Peyer's patch (tissue), 4 donors: ENCODE data around the gene AHRR. TPM values are rescaled to one million over a fixed set of nuclear protein-coding genes. Genes with fewer than 3 reads are reported as not detected.
"Not testable (repeated sequence)": the region's sequence is repeated elsewhere in the genome, so short reads cannot be mapped to it uniquely, and the experiment has no call there.

Experiments used
- DNase-seq, 3 donors: peaks; one replicate each; pipeline ENCODE4 v3.0.0-alpha.2; 2017 to 2019
- H3K27ac ChIP-seq, 4 donors: fragments of 200-600 bp; sonication (generic); one replicate each; pipeline ENCODE4 v1.5.1; 2016 to 2019
- H3K27me3 ChIP-seq, 2 donors: fragments of 200-600 bp; sonication (generic); one replicate each; pipeline ENCODE4 v1.5.1; 2019
- H3K36me3 ChIP-seq, 3 donors: fragments of 200-600 bp; sonication (generic); one replicate each; pipeline ENCODE4 v1.5.1; 2016 to 2019
- H3K4me1 ChIP-seq, 4 donors: fragments of 200-600 bp; sonication (generic); one replicate each; pipeline ENCODE4 v1.5.1; 2016 to 2019
- H3K4me3 ChIP-seq, 4 donors: fragments of 200-600 bp; sonication (generic); 1 replicate in 3 of 4; 2 replicates in 1 of 4; pipeline ENCODE4 v1.5.1; 2016 to 2019; ENCODE audit warnings: mild to moderate bottlenecking in 1 of 4
- H3K9me3 ChIP-seq, 4 donors: fragments of 200-600 bp; sonication (generic); one replicate each; pipeline ENCODE4 v1.5.1; 2016 to 2019; ENCODE audit warnings: mild to moderate bottlenecking in 1 of 4
- POLR2A ChIP-seq, 2 donors: fragments of 450-650 bp; IDR thresholded peaks; one replicate each; pipeline ENCODE4 v1.5.1; 2017; ENCODE audit warnings: antibody characterized with exemption in 2 of 2, mild to moderate bottlenecking in 2 of 2, moderate library complexity in 2 of 2
- total RNA-seq, 4 donors: library from RNA; depleted of rRNA; stranded (reverse); fragments of >200 nt; gene quantifications; one replicate each; pipeline ENCODE4 v1.1.0, GENCODE V29; 2016
- TF ChIP-seq, protein P1 (sequence below), 6 experiments: fragments of 450-650 bp in 4 of 6; fragments of 200-600 bp in 2 of 6; sonication (generic) in 1 of 6; IDR thresholded peaks; one replicate each; pipeline ENCODE4 v1.5.1; 2017 to 2019; ENCODE audit warnings: antibody characterized with exemption in 6 of 6, mild to moderate bottlenecking in 3 of 6, moderate library complexity in 1 of 6

The AHRR gene
- total RNA-seq, 4 donors from 2014 or later: 1.6 to 28.1 (median 2.4) TPM

DNA sequence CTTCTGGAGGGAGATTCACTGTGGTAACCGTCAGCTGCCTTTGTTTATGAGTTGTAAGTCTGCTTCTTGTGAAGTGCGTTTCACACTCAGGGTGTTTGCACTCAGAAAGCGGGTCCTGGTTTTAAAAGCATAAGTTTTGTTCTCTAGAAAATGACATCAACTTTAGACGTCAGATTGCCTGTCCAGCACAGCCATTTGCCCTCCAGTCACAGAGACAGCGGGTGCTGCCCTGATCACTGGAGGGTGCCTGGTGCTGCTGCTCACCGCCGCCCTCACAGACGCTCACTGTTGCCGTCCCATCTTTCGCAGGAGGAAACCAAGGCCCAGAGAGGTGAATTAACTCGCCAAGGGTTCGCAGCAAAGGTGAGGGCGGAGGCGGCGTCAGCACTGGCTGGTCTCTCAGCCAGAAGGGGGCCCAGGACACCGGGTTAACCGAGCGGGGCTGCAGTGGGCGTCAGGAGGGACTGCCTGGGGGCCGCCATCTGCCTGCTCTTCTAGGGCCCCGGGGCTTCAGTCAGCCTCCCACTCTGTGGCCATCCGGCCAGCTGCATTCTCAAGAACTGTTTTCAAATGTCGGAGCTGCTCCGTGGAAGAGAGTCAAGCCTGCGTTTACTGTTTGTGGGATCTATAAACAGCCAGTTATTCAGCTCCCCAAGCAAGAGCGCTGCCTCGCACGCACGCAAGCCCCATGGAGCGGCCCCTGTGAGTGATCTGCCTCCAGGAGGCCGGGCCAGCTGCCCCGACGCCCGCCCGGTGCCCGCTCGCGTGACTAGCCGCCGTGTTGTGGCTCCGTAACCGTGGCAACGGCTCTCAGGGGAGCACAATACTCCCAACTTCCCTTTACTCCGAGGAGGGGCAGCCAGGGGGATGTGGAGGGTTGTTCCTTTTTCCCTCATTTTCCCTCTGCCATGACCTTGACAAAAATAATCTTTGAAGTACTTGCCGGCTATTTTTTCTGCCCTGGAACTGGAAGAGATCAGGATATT lies 78.1 kb downstream of the AHRR start:
- Histone ChIP-seq H3K4me1 (peaks cover 3 to 12% (median 10%) of the 10 kb centered on the region in 4 donors), H3K27me3 (no peaks in the 10 kb centered on the region), H3K9me3 (no peaks in the 10 kb centered on the region), H3K36me3 (no peaks in the 10 kb centered on the region), H3K27ac (peak overlapping the region; percentile 2 to 76 (median 66)), H3K4me3 (peak overlapping the region in 2 of 4 donors; percentile 8 to 20)
- peak in 1 of 2 donors; percentile 5 for TF ChIP-seq POLR2A (IDR thresholded peaks at IDR 0.05)
- TF ChIP-seq, protein P1, sequence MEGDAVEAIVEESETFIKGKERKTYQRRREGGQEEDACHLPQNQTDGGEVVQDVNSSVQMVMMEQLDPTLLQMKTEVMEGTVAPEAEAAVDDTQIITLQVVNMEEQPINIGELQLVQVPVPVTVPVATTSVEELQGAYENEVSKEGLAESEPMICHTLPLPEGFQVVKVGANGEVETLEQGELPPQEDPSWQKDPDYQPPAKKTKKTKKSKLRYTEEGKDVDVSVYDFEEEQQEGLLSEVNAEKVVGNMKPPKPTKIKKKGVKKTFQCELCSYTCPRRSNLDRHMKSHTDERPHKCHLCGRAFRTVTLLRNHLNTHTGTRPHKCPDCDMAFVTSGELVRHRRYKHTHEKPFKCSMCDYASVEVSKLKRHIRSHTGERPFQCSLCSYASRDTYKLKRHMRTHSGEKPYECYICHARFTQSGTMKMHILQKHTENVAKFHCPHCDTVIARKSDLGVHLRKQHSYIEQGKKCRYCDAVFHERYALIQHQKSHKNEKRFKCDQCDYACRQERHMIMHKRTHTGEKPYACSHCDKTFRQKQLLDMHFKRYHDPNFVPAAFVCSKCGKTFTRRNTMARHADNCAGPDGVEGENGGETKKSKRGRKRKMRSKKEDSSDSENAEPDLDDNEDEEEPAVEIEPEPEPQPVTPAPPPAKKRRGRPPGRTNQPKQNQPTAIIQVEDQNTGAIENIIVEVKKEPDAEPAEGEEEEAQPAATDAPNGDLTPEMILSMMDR (IDR thresholded peaks at IDR 0.05): no peak
- peak; percentile 70 to 82 (median 72) for DNase-seq

DNA sequence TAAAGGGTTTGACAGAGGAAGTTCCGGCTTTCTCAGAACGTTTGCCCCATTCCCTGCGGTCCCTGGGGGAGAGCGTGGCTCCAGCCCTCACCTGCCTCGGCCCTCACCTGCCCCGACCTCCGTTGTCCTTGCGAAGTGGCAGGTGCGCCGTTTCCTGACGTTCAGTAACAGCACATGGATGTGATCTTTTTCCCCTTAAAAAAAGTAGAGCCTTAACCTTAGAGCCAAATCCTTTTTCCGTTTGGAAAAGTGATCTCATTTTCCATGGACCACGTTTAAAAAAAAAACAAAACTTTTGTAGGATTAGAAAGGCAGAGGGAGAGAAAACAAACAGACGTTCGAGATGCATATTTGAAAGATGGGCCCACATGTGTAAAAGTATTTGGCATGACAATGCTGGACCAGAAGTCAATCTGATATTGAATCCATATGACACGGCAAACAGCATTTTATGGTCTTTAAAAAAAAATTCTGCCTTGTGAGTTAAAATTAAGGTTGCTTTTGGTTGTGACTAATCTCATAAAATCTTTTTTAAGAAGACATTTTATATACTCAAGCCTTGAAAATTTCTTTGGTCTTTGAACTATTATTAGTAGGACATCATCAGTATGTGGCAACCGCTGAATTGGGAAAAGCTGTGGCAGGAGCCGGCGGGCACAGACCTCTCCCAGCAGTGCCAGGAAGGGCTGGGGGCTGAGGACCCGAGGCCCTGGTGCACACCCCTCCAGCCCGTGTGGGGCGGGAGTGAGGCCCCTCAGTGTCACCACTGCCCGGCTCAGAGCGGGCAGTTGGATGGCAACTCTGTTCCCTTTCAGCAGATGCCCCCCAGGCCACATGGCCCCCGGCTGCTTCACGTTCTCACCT lies 79.0 kb downstream of the AHRR start:
- Histone ChIP-seq H3K27ac (peak overlapping the region; percentile 2 to 76 (median 66)), H3K4me1 (peaks cover 3 to 12% (median 10%) of the 10 kb centered on the region in 4 donors), H3K4me3 (peak overlapping the region in 1 of 4 donors; percentile 8), H3K36me3 (no peaks in the 10 kb centered on the region), H3K9me3 (no peaks in the 10 kb centered on the region), H3K27me3 (no peaks in the 10 kb centered on the region)
- peak in 1 of 3 donors; percentile 12 for DNase-seq
- TF ChIP-seq, protein P1 (IDR thresholded peaks at IDR 0.05): no peak
- no peak for TF ChIP-seq POLR2A (IDR thresholded peaks at IDR 0.05)

DNA sequence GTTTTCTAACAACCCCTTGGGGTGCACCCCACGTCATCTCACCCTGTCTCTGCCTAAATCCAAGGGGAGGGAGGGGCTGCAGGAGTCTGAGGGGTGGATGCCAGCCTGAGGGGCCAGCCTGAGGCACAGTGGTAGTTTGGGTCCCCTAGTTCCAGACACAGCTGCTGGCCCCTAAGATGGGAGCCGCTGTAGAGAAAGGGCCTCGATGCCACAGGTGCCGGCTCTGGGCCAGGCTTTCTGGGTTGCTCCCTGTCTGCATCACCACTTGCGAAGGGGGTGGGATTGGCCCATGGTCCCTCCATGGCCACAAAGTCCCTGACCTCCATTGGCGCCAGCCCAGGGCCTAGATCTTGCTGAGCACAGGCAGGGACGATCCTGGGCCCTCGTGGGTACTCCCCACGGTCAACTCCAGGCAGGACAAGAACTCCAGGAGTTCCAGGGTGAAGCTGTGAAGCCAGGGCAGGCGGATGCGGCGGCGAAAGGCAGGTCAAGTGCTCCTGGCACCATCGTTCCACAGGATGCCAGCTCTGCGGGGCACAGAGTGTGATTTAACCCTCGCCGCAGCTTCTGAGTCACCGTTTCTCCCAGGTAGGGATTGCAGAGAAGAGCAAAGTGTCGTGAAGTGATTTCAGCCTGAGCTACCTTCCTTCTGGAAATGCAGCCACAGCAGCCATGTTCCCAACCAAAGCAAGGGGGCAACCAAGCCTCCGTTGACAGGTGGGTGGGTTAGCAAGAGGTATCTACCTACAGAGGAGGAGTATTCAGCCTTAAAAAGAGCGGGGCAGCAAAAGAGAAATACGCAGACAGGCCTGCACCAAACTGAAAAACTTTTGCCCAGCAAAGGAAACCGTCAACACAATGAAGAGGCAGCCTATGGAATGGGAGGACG lies 79.9 kb downstream of the AHRR start:
- TF ChIP-seq, protein P1 (IDR thresholded peaks at IDR 0.05): no peak
- TF ChIP-seq POLR2A (IDR thresholded peaks at IDR 0.05): no peak
- Histone ChIP-seq H3K27ac (no peak overlapping the region), H3K36me3 (no peaks in the 10 kb centered on the region), H3K27me3 (no peaks in the 10 kb centered on the region), H3K9me3 (no peaks in the 10 kb centered on the region), H3K4me3 (no peak overlapping the region), H3K4me1 (peaks cover 3 to 12% (median 10%) of the 10 kb centered on the region in 4 donors)
- DNase-seq: peak; percentile 13 to 46 (median 43)

DNA sequence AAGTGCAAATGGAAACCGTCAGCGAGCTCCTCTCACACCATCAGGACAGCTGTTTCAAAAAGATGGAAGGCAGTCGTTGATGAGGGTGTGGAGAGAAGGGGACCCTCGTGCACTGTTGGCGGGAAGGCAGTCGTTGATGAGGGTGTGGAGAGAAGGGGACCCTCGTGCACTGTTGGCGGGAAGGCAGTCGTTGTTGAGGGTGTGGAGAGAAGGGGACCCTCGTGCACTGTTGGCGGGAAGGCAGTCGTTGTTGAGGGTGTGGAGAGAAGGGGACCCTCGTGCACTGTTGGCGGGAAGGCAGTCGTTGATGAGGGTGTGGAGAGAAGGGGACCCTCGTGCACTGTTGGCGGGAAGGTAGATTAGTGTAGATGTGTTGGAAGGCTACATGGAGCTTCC lies 80.7 kb downstream of the AHRR start:
- not testable (repeated sequence) for H3K4me3 ChIP-seq, H3K27me3 ChIP-seq, H3K36me3 ChIP-seq, DNase-seq, H3K27ac ChIP-seq, H3K9me3 ChIP-seq
- peaks cover 3 to 12% (median 10%) of the 10 kb centered on the region in 4 donors for H3K4me1 ChIP-seq

DNA sequence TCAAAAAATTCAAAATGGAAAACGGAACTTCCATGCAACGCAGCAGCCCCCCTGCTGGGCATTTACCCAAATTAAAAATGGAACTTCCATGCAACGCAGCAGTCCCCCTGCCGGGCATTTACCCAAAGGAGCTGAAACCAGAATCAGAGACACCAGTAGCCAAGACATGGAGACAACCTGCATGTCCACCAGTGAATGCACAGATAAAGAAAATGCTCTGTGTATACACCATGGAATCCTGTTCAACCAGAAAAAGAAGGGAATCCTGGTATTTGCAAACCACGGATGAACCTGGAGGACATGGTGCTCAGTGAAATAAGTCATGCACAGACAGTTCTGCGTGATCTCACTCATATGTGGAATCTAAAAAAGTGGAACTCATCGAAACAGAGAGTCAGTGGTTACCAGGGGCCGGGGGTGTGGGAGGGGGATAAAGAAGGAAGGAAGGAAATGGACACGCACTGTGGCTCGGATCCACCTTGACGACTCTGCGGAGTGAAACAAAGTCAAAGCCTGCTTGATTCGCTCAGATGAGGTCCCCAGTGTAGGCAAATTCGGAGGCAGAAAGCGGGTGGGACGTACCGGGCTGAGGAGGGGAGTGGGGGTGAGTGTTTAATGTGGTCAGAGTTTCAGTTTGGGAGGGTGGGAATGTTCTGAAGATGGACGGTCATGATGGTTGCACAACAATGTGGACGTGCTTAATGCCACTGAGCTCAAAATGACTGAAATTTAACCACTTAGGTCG lies 81.3 kb downstream of the AHRR start:
- TF ChIP-seq POLR2A (IDR thresholded peaks at IDR 0.05): no peak
- TF ChIP-seq, protein P1 (IDR thresholded peaks at IDR 0.05): no peak
- no peaks in the 10 kb centered on the region for H3K27me3 ChIP-seq
- H3K36me3 ChIP-seq: no peaks in the 10 kb centered on the region
- no peaks in the 10 kb centered on the region for H3K9me3 ChIP-seq
- H3K27ac ChIP-seq: no peak overlapping the region
- DNase-seq: peak in 2 of 3 donors; percentile 47 to 64
- H3K4me3 ChIP-seq: no peak overlapping the region
- peaks cover 3 to 12% (median 10%) of the 10 kb centered on the region in 4 donors for H3K4me1 ChIP-seq
